Central memory CD8-positive, alpha-beta T cell (primary cell): ENCODE data around the gene AGFG1.
"Not testable (repeated sequence)": the region's sequence is repeated elsewhere in the genome, so short reads cannot be mapped to it uniquely, and the experiment has no call there.

Experiments used
- ATAC-seq: fragments of 150-1000 bp; cut with Tn5 transposase; replicated peaks from 2 replicates; pipeline ENCODE4 v1.10.0; 2022; ENCODE audit warnings: mild to moderate bottlenecking, moderate FRiP score, moderate number of reproducible peaks; ENCODE audit not compliant: poor library complexity, severe bottlenecking; ENCODE audit errors: extremely low read depth
- DNase-seq, 2 donors: peaks; one replicate each; pipeline ENCODE4 v3.0.0; 2021; ENCODE audit warnings: low spot score in 2 of 2
- H3K27ac Mint-ChIP-seq: one replicate; pipeline ENCODE4 v1.8.0; 2022; ENCODE audit warnings: low read depth, mild to moderate bottlenecking, moderate library complexity, mixed read lengths
- H3K27me3 Mint-ChIP-seq: one replicate; pipeline ENCODE4 v1.8.0; 2022; ENCODE audit warnings: mixed read lengths
- H3K36me3 Mint-ChIP-seq: one replicate; pipeline ENCODE4 v1.8.0; 2022; ENCODE audit warnings: mild to moderate bottlenecking, moderate library complexity, mixed read lengths; ENCODE audit not compliant: insufficient read depth
- H3K4me1 Mint-ChIP-seq: one replicate; pipeline ENCODE4 v1.8.0; 2022; ENCODE audit warnings: mixed read lengths
- H3K4me3 Mint-ChIP-seq: one replicate; pipeline ENCODE4 v1.8.0; 2022; ENCODE audit warnings: mild to moderate bottlenecking, moderate library complexity, mixed read lengths
- H3K9me3 Mint-ChIP-seq: one replicate; pipeline ENCODE4 v1.8.0; 2022; ENCODE audit warnings: mixed read lengths

AGFG1 gene

GRCh38 chr2:227534714-227535113, 62.8 kb downstream of the AGFG1 start:
- Mint-ChIP-seq H3K27me3 (no peaks in the 10 kb centered on the region), H3K4me3 (no peak overlapping the region), H3K36me3 (peaks cover 46% of the 10 kb centered on the region), H3K27ac (no peak overlapping the region), H3K4me1 (no peaks in the 10 kb centered on the region), H3K9me3 (no peaks in the 10 kb centered on the region)
- ATAC-seq, result no peak
- no peak for DNase-seq

- Mint-ChIP-seq H3K27ac (no peak overlapping the region), H3K9me3 (no peaks in the 10 kb centered on the region), H3K36me3 (peaks cover 49% of the 10 kb centered on the region), H3K27me3 (no peaks in the 10 kb centered on the region), H3K4me1 (no peaks in the 10 kb centered on the region), H3K4me3 (no peak overlapping the region)
- no peak for ATAC-seq
- DNase-seq, result no peak
These were observed 64.5 kb downstream of the AGFG1 start for GRCh38 chr2:227536445-227536844.

- Mint-ChIP-seq H3K4me1 (peaks cover 12% of the 10 kb centered on the region), H3K4me3 (no peak overlapping the region), H3K36me3 (peaks cover 42% of the 10 kb centered on the region), H3K27ac (no peak overlapping the region), H3K9me3 (no peaks in the 10 kb centered on the region), H3K27me3 (no peaks in the 10 kb centered on the region)
- DNase-seq (no peak), ATAC-seq (no peak)
These were observed 67.6 kb downstream of the AGFG1 start for GRCh38 chr2:227539465-227539956.

GRCh38 chr2:227540352-227540751, 68.4 kb downstream of the AGFG1 start:
- H3K9me3 Mint-ChIP-seq, H3K4me3 Mint-ChIP-seq, H3K27me3 Mint-ChIP-seq, H3K27ac Mint-ChIP-seq, DNase-seq, ATAC-seq: not testable (repeated sequence)
- peaks cover 12% of the 10 kb centered on the region for H3K4me1 Mint-ChIP-seq
- H3K36me3 Mint-ChIP-seq, result peaks cover 39% of the 10 kb centered on the region

DNA sequence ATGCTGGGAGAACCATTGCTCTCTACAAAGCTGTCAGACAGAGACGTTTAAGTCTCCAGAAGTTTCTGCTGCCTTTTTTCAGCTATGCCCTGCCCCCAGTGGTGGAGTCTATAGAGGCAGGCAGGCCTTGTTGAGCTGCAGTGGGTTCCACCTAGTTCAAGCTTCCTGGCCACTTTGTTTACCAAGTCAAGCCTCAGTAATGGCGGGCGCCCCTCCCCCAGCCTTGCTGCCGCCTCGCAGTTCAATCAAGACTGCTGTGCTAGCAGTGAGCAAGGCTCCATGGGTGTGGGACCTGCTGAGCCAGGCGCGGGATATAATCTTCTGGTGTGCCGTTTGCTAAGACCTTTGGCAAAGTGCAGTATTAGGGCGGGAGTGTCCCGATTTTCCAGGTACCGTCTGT, 74.0 kb downstream of the AGFG1 start:
- DNase-seq, result no peak
- H3K4me1 Mint-ChIP-seq, result peaks cover 12% of the 10 kb centered on the region
- H3K27ac Mint-ChIP-seq, result no peak overlapping the region
- no peak overlapping the region for H3K4me3 Mint-ChIP-seq
- no peaks in the 10 kb centered on the region for H3K9me3 Mint-ChIP-seq
- peaks cover 12% of the 10 kb centered on the region for H3K36me3 Mint-ChIP-seq
- no peak for ATAC-seq
- H3K27me3 Mint-ChIP-seq, result no peaks in the 10 kb centered on the region

GRCh38 chr2:227551836-227552235, 79.9 kb downstream of the AGFG1 start:
- ATAC-seq (no peak), DNase-seq (no peak)
- Mint-ChIP-seq H3K27me3 (no peaks in the 10 kb centered on the region), H3K9me3 (no peaks in the 10 kb centered on the region), H3K27ac (no peak overlapping the region), H3K4me3 (no peak overlapping the region), H3K36me3 (peaks cover 32% of the 10 kb centered on the region), H3K4me1 (no peaks in the 10 kb centered on the region)

DNA sequence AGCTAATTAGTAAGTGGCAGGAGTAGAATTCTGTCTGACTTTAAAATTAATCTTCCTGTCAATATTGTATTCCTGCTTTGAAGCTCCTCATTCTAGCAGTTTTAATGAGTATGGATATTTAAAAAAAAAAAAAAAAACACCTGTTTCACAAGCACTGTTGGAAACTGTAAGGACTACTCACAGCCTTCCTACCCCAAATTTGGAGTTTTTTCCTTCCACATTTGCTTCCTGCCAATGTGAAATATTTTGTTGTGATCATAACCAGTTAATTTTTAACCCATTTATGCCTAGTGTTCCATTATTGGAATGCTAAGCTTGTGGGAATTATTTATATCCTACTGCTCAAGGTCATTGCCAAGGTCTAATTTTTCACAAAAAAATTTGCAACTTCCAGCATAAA, 90.6 kb downstream of the AGFG1 start:
- no peaks in the 10 kb centered on the region for H3K27me3 Mint-ChIP-seq
- H3K36me3 Mint-ChIP-seq, result peaks cover 9% of the 10 kb centered on the region
- H3K27ac Mint-ChIP-seq, result no peak overlapping the region
- no peaks in the 10 kb centered on the region for H3K4me1 Mint-ChIP-seq
- H3K9me3 Mint-ChIP-seq, result no peaks in the 10 kb centered on the region
- no peak for DNase-seq
- no peak for ATAC-seq
- H3K4me3 Mint-ChIP-seq, result no peak overlapping the region

DNA sequence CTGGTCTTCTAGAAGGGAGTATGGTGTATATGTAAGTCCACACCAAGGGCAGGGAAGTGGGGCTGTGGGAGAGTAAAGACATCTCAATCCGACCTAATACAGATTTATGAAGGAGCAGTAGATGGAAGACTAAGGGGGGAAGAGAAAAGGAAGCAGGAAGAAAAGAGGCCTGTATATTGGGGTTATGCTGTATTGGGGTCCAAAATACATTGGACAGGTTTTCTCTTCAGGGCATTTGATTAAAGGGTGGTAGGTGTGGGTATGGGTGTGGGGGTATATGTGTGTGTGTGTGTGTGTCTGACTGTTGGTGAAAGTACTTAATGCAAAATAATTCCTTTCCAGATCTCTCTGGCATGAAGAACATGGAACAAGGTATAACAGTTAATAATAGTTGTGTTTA, 93.1 kb downstream of the AGFG1 start:
- H3K9me3 Mint-ChIP-seq, result no peaks in the 10 kb centered on the region
- H3K27ac Mint-ChIP-seq, result no peak overlapping the region
- DNase-seq, result no peak
- no peaks in the 10 kb centered on the region for H3K4me1 Mint-ChIP-seq
- H3K4me3 Mint-ChIP-seq, result no peak overlapping the region
- no peaks in the 10 kb centered on the region for H3K27me3 Mint-ChIP-seq
- ATAC-seq, result no peak
- peaks cover 9% of the 10 kb centered on the region for H3K36me3 Mint-ChIP-seq

GRCh38 chr2:227566012-227566411, 94.1 kb downstream of the AGFG1 start:
- no peak for DNase-seq
- Mint-ChIP-seq H3K4me3 (no peak overlapping the region), H3K4me1 (peaks cover 7% of the 10 kb centered on the region), H3K36me3 (peaks cover 8% of the 10 kb centered on the region), H3K27ac (peak overlapping the region; percentile 43), H3K9me3 (no peaks in the 10 kb centered on the region), H3K27me3 (no peaks in the 10 kb centered on the region)
- ATAC-seq, result no peak

- Mint-ChIP-seq H3K27me3 (no peaks in the 10 kb centered on the region), H3K9me3 (no peaks in the 10 kb centered on the region), H3K36me3 (no peaks in the 10 kb centered on the region), H3K27ac (no peak overlapping the region), H3K4me1 (peaks cover 8% of the 10 kb centered on the region), H3K4me3 (no peak overlapping the region)
- no peak for ATAC-seq
- no peak for DNase-seq
These were observed 96.9 kb downstream of the AGFG1 start for GRCh38 chr2:227568852-227569169.

DNA sequence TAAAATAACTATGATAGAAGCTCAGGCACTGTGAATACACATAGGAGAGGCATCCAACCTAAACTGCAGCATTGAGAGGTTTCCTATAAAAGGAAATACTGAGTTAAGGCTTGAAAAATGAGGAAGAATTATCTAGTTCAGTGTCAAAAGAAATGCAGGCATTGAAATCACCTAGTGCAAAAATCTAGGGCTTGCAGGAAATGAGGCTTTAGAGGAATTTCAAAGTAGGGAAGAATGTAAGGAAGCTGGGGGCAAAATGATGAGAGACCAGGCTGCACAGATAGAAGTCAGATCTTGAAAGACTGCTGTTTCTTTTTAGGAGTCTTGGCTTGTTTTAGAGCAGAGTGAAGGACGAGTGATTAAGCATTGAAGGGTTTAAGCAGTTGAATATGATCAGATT, 98.7 kb downstream of the AGFG1 start:
- Mint-ChIP-seq H3K4me1 (peaks cover 8% of the 10 kb centered on the region), H3K36me3 (no peaks in the 10 kb centered on the region), H3K9me3 (no peaks in the 10 kb centered on the region), H3K27ac (no peak overlapping the region), H3K4me3 (no peak overlapping the region), H3K27me3 (no peaks in the 10 kb centered on the region)
- ATAC-seq (no peak), DNase-seq (no peak)

GRCh38 chr2:227576110-227576509, 104.2 kb downstream of the AGFG1 start:
- DNase-seq, result no peak
- ATAC-seq, result no peak

DNA sequence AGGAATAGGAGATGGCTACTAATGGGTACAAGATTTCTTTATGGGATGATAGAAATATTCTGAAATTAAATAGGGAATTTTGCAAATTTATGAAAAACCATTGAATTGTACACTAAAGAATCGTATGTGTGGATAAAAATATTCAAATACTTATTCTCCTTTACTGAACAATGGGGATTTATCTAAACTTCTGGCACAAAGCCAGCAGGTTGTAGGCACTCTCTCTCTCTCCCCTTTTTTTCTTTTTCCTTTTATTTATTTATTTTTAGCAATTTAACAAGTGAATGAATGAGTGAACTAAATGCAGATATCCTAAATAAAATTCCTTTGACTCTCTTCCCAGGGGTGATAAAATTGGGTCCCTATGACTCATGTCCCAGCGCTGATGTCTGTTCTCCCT, 104.9 kb downstream of the AGFG1 start:
- no peaks in the 10 kb centered on the region for H3K36me3 Mint-ChIP-seq
- H3K9me3 Mint-ChIP-seq, result peaks cover 6% of the 10 kb centered on the region
- DNase-seq (no peak), ATAC-seq (no peak)
- peaks cover 54% of the 10 kb centered on the region for H3K27me3 Mint-ChIP-seq
- no peaks in the 10 kb centered on the region for H3K4me1 Mint-ChIP-seq
- no peak overlapping the region for H3K4me3 Mint-ChIP-seq
- no peak overlapping the region for H3K27ac Mint-ChIP-seq

More at GRCh38 chr2:227576110-227576509, 104.2 kb downstream of the AGFG1 start:
- Mint-ChIP-seq H3K36me3 (no peaks in the 10 kb centered on the region), H3K4me1 (no peaks in the 10 kb centered on the region), H3K27me3 (peaks cover 47% of the 10 kb centered on the region), H3K4me3 (no peak overlapping the region), H3K9me3 (peaks cover under 1% of the 10 kb centered on the region), H3K27ac (no peak overlapping the region)

GRCh38 chr2:227577555-227577954, 105.6 kb downstream of the AGFG1 start:
- H3K9me3 Mint-ChIP-seq, result peaks cover 13% of the 10 kb centered on the region
- H3K4me3 Mint-ChIP-seq, result no peak overlapping the region
- ATAC-seq, result no peak
- no peak overlapping the region for H3K27ac Mint-ChIP-seq
- peaks cover 61% of the 10 kb centered on the region for H3K27me3 Mint-ChIP-seq
- no peak for DNase-seq
- no peaks in the 10 kb centered on the region for H3K4me1 Mint-ChIP-seq
- H3K36me3 Mint-ChIP-seq, result no peaks in the 10 kb centered on the region
